ENCODE measurements around the gene ZNF691. TPM values are rescaled to one million over a fixed set of nuclear protein-coding genes. Genes with fewer than 3 reads are reported as not detected.

Gene ZNF691, protein sequence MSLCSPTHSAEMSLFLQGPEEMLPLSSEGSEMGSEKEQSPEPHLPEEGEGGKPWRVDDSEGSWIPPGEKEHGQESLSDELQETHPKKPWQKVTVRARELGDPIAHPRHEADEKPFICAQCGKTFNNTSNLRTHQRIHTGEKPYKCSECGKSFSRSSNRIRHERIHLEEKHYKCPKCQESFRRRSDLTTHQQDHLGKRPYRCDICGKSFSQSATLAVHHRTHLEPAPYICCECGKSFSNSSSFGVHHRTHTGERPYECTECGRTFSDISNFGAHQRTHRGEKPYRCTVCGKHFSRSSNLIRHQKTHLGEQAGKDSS
- total RNA-seq = 6.0 and 9.6 TPM in 2 replicates

DNA sequence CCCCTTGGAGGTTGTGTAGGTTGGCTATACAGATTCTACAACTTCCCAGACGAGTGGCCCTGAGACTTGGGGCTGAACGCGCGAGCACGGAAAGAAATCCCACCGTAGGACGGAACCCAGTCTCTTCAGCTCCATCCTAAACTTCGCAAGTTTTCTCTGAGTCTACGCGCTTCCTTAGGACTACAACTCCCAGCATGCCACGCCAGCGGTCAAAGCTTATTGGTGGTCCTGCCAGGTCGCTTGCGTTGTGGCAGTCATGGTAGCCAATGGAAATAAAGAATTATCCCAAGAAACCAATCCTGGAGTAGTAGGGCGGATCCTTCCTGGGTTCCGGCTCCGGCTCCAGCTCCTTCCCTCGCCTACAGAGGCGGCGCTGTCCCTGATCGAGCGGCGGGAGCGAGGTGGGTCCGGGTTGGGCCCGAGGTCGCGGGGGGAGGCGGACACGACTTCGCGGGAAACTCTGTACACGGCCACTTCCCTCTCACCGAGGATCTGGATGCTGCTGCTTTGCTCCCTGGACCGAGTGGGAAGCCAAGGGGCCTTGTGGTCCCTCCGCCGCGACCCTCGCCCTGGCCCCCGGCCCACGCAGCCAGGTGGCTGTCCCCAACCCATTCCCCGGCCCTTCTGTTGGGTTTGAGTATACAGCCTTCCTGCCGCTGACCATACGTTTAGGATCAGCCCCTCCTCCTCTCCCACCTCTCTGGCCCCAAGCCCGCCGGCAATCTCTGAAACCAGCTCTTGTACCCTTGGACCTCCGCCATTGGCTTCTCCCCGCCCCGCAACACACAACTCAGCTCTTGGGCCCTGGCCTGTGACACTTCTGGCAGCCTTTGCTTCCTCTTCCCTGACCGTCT, at the start of gene ZNF691:
TSS of gene ZNF691 (plus strand) at position 357 of the 854 bp plus-strand sequence. CDS start 3,046 bp downstream, outside the sequence.

DNA sequence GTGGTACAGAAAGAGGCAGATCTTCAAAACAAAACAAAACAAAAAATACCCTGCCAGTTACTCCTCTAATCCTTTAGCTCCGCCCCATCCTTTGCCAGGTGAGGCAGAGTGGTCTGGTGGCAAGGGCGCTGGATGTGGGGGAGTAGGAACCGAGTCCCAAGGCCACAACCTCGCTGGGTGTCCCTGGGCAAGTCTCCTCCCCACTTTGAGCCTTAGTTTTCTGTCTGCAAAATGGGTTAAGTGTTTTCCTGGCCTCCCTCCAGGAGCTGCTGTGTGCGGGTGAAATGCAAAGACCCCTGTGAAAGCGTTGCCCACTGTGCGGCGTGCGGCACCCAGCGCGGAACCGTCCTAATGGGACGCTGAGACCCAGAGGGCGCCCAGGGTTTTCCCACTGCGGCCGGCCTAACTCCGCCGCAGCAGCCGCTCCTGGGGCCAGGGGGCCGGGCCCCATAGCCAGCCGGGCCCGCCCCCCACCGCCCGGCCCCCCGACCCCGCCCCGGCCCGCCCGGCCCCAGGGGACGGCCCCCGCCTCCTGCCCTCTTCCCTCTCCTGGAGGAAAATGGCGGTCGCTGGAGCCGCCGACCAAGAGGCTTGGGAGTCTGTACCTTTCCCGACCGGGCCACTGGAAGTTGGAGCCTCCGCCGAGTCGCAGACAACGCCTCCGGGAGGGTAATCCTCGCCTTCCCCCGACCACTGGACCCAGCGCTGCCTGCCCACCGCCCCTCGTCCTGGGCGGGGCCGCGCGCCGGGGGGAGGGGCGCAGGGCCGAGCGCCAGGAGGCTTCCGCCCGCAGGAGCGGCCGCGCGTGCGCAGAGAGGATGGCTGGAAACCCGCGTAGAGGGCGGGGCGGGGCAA, 29.6 kb upstream of the ZNF691 start, which contains the start of the genes ERMAP and SVBP:
TSS of gene ERMAP (plus strand) at position 538 of the 855 bp plus-strand sequence. CDS start 13,327 bp downstream, outside the sequence.
TSS of gene SVBP (minus strand) at position 813 of the 855 bp plus-strand sequence. CDS start 853 bp downstream, outside the sequence.

Other genes starting within 250 kb of the ZNF691 start
- gene PPIH, start 188.2 kb upstream of the ZNF691 start, total RNA-seq = 19.9 and 26.2 TPM in 2 replicates
- 629 and 744 TPM in 2 replicates for gene YBX1, start 164.2 kb upstream of the ZNF691 start, total RNA-seq
- gene CLDN19, start 106.4 kb upstream of the ZNF691 start, total RNA-seq = not detected in 2 replicates
- 72.5 and 129 TPM in 2 replicates for gene P3H1, start 79.6 kb upstream of the ZNF691 start, total RNA-seq
- 1.6 and 3.0 TPM in 2 replicates for gene C1orf50, start 79.4 kb upstream of the ZNF691 start, total RNA-seq
- gene TMEM269, start 61.6 kb upstream of the ZNF691 start, total RNA-seq = not detected in 2 replicates
- gene ERMAP, start 29.5 kb upstream of the ZNF691 start, total RNA-seq = 5.3 and 7.9 TPM in 2 replicates
- gene SVBP, start 29.2 kb upstream of the ZNF691 start, total RNA-seq = 11.3 and 13.8 TPM in 2 replicates
- 18.8 and 36.9 TPM in 2 replicates for gene SLC2A1, start 112.3 kb downstream of the ZNF691 start, total RNA-seq

All from bladder microvascular endothelial cell (primary cell).